ENCODE data around the gene BABAM2.

GRCh38 chr2:28343184-28343942 is 452.8 kb downstream of the BABAM2 start:
- no peak for TF ChIP-seq CTCF (tag by site-specific recombination; IDR thresholded peaks at IDR 0.05)
- TF ChIP-seq ZSCAN23 (tag by site-specific recombination; IDR thresholded peaks at IDR 0.05): no peak
- TF ChIP-seq HOXC10 (CRISPR knock-in tag; IDR thresholded peaks at IDR 0.05): no peak
- TF ChIP-seq ZNF660 (tag by site-specific recombination; IDR thresholded peaks at IDR 0.05): no peak
- no peak for TF ChIP-seq ZNF214 (tag by site-specific recombination; IDR thresholded peaks at IDR 0.05; ENCODE audit: borderline replicate concordance)
- TF ChIP-seq OVOL3 (tag by site-specific recombination; IDR thresholded peaks at IDR 0.05): no peak
- TF ChIP-seq ZNF274 (IDR thresholded peaks at IDR 0.05; ENCODE audit: low read length): no peak
- no peak for TF ChIP-seq ZNF274 (tag by site-specific recombination; IDR thresholded peaks at IDR 0.05; ENCODE audit: borderline replicate concordance)
- TF ChIP-seq ZNF280D (tag by site-specific recombination; IDR thresholded peaks at IDR 0.05): no peak
- no peak for TF ChIP-seq YY1 (tag by site-specific recombination; IDR thresholded peaks at IDR 0.05)
